Measurements from ENCODE around the gene SLC16A6.

The SLC16A6 gene

DNA sequence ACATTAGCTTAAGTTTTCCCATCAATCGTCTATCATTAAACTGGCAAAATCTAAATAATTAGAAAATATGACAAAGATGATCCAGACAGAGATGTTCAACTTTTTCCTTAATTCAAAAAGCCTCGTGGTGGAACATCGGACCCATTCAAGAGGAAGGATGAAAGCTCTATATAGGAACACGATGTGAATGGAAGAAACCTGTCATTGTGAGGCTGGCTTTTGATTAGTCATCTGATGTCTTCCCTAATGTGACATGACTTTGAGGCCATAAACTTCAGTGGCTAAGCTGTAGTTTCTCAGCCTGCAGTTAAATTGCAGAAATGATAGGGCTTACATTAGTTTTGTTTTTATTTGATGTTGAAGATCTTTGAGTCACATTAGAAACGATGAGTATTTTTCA lies 42.0 kb downstream of the SLC16A6 start:
- no peak overlapping the region for H3K4ac ChIP-seq (ENCODE audit: low read depth, low read length)
- H2BK12ac ChIP-seq (ENCODE audit: low read length), result no peak overlapping the region
- no peaks in the 10 kb centered on the region for H3K9me3 ChIP-seq (ENCODE audit: insufficient read depth, low read depth, low read length)
- WGBS (ENCODE audit: extremely low coverage, insufficient coverage, insufficient read length), result no CpG with 5 or more reads among the region's 5 CpGs
- H3K9ac ChIP-seq (ENCODE audit: low read length), result no peak overlapping the region
- H2BK5ac ChIP-seq (ENCODE audit: low read depth, low read length, poor library complexity), result no peak overlapping the region
- peaks cover 4% of the 10 kb centered on the region in 2 experiments for H3K4me1 ChIP-seq (ENCODE audit: control insufficient read depth in 1 of 2, insufficient read depth in 2 of 2, low read length in 2 of 2)
- H3K79me1 ChIP-seq (ENCODE audit: low read length), result peaks cover 10% of the 10 kb centered on the region
- no peak overlapping the region for H2BK120ac ChIP-seq (ENCODE audit: insufficient read depth, low read length, poor library complexity)
- H3K27ac ChIP-seq (ENCODE audit: low read depth, low read length), result no peak overlapping the region
- H3K27me3 ChIP-seq (ENCODE audit: insufficient read depth, low read length), result no peaks in the 10 kb centered on the region
- H4K12ac ChIP-seq (ENCODE audit: low read depth, low read length), result no peak overlapping the region
- H4K8ac ChIP-seq (ENCODE audit: low read depth, low read length), result no peak overlapping the region
- H3K14ac ChIP-seq (ENCODE audit: low read length), result no peak overlapping the region
- no peak overlapping the region for H4K91ac ChIP-seq (ENCODE audit: low read depth, low read length)
- no peak overlapping the region for H3K18ac ChIP-seq (ENCODE audit: low read length)
- DNase-seq, result no peak
- no peak overlapping the region for H2AK5ac ChIP-seq (ENCODE audit: low read length)
- H3K23ac ChIP-seq (ENCODE audit: low read length), result no peak overlapping the region
- peaks cover 9% of the 10 kb centered on the region for H3K79me2 ChIP-seq (ENCODE audit: control insufficient read depth, insufficient read depth, low read length, poor library complexity)
- peaks cover 2 to 3% of the 10 kb centered on the region in 2 experiments for H3K36me3 ChIP-seq (ENCODE audit: control insufficient read depth in 1 of 2, insufficient read depth in 2 of 2, low read length in 2 of 2)
- no peak overlapping the region for H3K4me2 ChIP-seq (ENCODE audit: low read length)
- no peak overlapping the region for H3K4me3 ChIP-seq (ENCODE audit: low read depth, low read length)
- H2AFZ ChIP-seq (ENCODE audit: insufficient read depth, low read length, poor library complexity), result no peak overlapping the region

DNA sequence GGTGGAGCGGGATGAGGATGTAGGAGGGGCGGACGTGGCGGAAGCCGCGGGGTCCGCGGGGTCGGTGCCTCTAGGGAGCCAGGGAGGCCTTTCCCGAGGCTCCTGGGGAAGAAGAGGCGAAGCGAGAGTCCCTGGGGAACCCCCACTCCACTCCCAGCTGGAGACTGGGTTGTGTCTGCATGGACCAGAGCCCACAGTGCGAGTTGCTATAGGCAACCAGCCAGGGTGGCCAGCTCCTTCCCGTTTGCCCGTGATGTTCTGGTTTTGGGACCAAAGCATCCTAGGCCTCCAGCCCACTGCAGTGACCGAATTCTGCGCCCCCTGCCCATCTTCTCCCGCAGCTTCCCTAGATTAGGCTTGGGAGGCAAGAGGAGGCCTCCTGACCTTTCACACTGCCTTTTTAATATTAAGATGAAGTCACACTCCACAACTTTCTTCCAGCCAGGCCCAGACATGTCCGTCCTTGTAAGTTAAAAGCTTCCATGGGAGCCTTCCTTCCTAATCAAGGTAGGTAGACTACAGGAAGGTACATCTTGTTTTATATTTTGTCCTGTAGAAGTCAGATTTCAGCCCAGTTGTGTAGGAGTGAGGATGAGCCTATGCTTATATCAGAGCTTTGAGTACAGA lies 42.6 kb downstream of the SLC16A6 start:
- WGBS (ENCODE audit: extremely low coverage, insufficient coverage, insufficient read length), result no CpG with 5 or more reads among the region's 19 CpGs
- DNase-seq, result peak in 1 of 2 donors; percentile 56

DNA sequence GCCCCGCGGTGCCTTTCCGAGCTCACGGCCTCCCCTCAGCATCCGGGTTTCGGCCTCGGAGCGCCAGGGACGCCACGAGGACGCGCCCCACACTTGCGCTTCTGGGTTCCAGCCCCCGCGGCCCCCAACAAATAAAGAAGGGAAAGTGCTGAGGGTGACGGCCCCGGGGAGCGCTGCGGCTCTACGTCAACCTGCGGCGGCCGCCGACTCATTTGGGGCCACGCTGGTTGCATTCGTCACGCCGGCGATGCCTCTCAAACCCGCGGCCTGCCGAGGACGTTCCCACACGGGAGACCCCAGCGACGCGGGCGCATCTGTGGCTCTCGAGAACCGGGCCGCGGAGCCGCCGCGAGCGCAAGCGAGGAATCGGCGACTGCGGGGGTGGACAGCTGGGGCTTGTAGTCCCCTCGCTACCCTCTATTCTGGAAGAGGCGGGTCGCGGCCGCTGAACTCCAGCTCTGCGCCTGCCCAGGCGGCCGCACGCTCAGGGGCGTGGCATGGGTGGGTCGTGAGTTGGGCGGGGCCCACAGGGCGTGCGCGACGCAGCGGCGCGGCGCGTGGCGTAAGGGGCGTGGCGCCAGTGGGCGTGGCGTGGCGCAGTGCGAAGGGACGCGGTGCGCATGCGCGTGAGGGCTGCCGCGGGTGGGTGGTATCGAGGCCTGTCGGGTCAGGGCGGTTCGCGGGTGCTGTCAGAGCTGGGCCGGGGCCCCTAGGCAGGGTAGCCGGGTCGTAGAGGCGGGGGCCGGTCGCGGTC lies 43.3 kb downstream of the SLC16A6 start, which contains the start of gene AMZ2:
Gene AMZ2, plus strand, starts transcription at position 599 of the 754 bp plus-strand sequence. CDS start 2,145 bp downstream, outside the sequence.
- peak within 1 kb of the TSS; percentile 63 for H4K91ac ChIP-seq (ENCODE audit: low read depth, low read length)
- peak within 1 kb of the TSS; percentile 39 for H2BK120ac ChIP-seq (ENCODE audit: insufficient read depth, low read length, poor library complexity)
- no peaks in the 10 kb centered on the region for H3K9me3 ChIP-seq (ENCODE audit: insufficient read depth, low read depth, low read length)
- peak within 1 kb of the TSS; percentile 53 for H2AFZ ChIP-seq (ENCODE audit: insufficient read depth, low read length, poor library complexity)
- peak within 1 kb of the TSS; percentile 37 for H2AK5ac ChIP-seq (ENCODE audit: low read length)
- H3K79me1 ChIP-seq (ENCODE audit: low read length), result peaks cover 10% of the 10 kb centered on the region
- DNase-seq, result peak; percentile 91 to 98
- peaks cover 9% of the 10 kb centered on the region for H3K79me2 ChIP-seq (ENCODE audit: control insufficient read depth, insufficient read depth, low read length, poor library complexity)
- peak within 1 kb of the TSS; percentile 83 for H3K4me3 ChIP-seq (ENCODE audit: low read depth, low read length)
- peak within 1 kb of the TSS; percentile 87 for H3K9ac ChIP-seq (ENCODE audit: low read length)
- peak within 1 kb of the TSS; percentile 34 for H2BK5ac ChIP-seq (ENCODE audit: low read depth, low read length, poor library complexity)
- H3K4me1 ChIP-seq (ENCODE audit: control insufficient read depth in 1 of 2, insufficient read depth in 2 of 2, low read length in 2 of 2), result peaks cover 4% of the 10 kb centered on the region in 2 experiments
- H3K36me3 ChIP-seq (ENCODE audit: control insufficient read depth in 1 of 2, insufficient read depth in 2 of 2, low read length in 2 of 2), result peaks cover 2 to 3% of the 10 kb centered on the region in 2 experiments
- H3K4ac ChIP-seq (ENCODE audit: low read depth, low read length), result peak within 1 kb of the TSS; percentile 65
- peak within 1 kb of the TSS; percentile 44 for H3K18ac ChIP-seq (ENCODE audit: low read length)
- WGBS (ENCODE audit: extremely low coverage, insufficient coverage, insufficient read length), result no CpG with 5 or more reads among the region's 97 CpGs
- H3K27ac ChIP-seq (ENCODE audit: low read depth, low read length), result peak within 1 kb of the TSS; percentile 51
- no peaks in the 10 kb centered on the region for H3K27me3 ChIP-seq (ENCODE audit: insufficient read depth, low read length)
- peak within 1 kb of the TSS; percentile 84 for H3K14ac ChIP-seq (ENCODE audit: low read length)
- H4K8ac ChIP-seq (ENCODE audit: low read depth, low read length), result peak within 1 kb of the TSS; percentile 88
- no peak within 1 kb of the TSS for H3K23ac ChIP-seq (ENCODE audit: low read length)
- peak within 1 kb of the TSS; percentile 67 for H4K12ac ChIP-seq (ENCODE audit: low read depth, low read length)
- H3K4me2 ChIP-seq (ENCODE audit: low read length), result peak within 1 kb of the TSS; percentile 73
- no peak within 1 kb of the TSS for H2BK12ac ChIP-seq (ENCODE audit: low read length)

More for the DNA sequence above, 42.6 kb downstream of the SLC16A6 start:
- Histone ChIP-seq H3K79me1 (ENCODE audit: low read length) (peaks cover 10% of the 10 kb centered on the region), H3K23ac (ENCODE audit: low read length) (no peak overlapping the region), H3K27me3 (ENCODE audit: insufficient read depth, low read length) (no peaks in the 10 kb centered on the region), H2BK5ac (ENCODE audit: low read depth, low read length, poor library complexity) (peak overlapping the region; percentile 34), H3K4ac (ENCODE audit: low read depth, low read length) (peak overlapping the region; percentile 18), H2AK5ac (ENCODE audit: low read length) (peak overlapping the region; percentile 37), H2BK12ac (ENCODE audit: low read length) (no peak overlapping the region), H2AFZ (ENCODE audit: insufficient read depth, low read length, poor library complexity) (peak overlapping the region; percentile 53), H3K36me3 (ENCODE audit: control insufficient read depth in 1 of 2, insufficient read depth in 2 of 2, low read length in 2 of 2) (peaks cover 2 to 3% of the 10 kb centered on the region in 2 experiments), H3K4me1 (ENCODE audit: control insufficient read depth in 1 of 2, insufficient read depth in 2 of 2, low read length in 2 of 2) (peaks cover 4% of the 10 kb centered on the region in 2 experiments), H4K91ac (ENCODE audit: low read depth, low read length) (peak overlapping the region; percentile 52), H2BK120ac (ENCODE audit: insufficient read depth, low read length, poor library complexity) (peak overlapping the region; percentile 3), H3K4me3 (ENCODE audit: low read depth, low read length) (peak overlapping the region; percentile 83), H3K79me2 (ENCODE audit: control insufficient read depth, insufficient read depth, low read length, poor library complexity) (peaks cover 9% of the 10 kb centered on the region), H3K27ac (ENCODE audit: low read depth, low read length) (peak overlapping the region; percentile 29), H3K14ac (ENCODE audit: low read length) (peak overlapping the region; percentile 77), H3K18ac (ENCODE audit: low read length) (peak overlapping the region; percentile 12), H3K9me3 (ENCODE audit: insufficient read depth, low read depth, low read length) (no peaks in the 10 kb centered on the region), H4K8ac (ENCODE audit: low read depth, low read length) (peak overlapping the region; percentile 73), H3K4me2 (ENCODE audit: low read length) (peak overlapping the region; percentile 69), H4K12ac (ENCODE audit: low read depth, low read length) (peak overlapping the region; percentile 67), H3K9ac (ENCODE audit: low read length) (peak overlapping the region; percentile 87)

DNA sequence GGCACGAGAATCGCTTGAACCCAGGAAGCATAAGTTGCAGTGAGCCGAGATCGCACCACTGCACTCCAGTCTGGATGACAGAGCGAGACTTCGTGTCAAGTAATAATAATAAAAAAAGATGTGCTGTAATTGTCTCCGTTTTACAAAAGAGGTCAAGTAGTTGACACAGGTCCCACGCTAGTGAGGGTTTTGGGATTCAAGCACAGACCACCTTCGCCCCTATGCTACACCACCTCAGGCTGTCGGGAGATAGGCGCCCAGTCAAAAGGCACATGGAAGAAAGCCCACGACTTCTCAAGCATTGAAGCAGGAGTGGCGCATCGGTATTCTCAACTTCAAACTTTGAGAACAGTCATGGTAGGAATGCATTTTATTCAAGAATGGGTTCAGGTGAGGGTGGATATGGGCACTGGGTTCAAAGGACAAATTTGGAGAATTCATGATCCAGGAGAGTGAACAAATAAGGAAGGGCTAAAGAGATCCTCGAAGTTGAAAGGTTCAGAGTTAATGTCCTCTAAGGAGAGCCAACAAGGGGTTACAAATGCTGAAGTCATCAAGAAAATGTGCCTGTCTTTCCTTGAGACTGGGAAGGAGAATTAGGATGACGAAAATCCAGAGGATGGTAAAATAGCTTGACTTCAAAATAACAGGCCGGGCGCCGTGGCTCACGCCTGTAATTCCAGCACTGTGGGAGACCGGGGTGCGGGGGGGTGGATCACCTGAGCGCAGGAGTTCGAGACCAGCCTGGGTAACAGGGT lies 44.5 kb downstream of the SLC16A6 start:
- no peak overlapping the region for H3K4me2 ChIP-seq (ENCODE audit: low read length)
- H3K14ac ChIP-seq (ENCODE audit: low read length), result no peak overlapping the region
- no peak overlapping the region for H3K18ac ChIP-seq (ENCODE audit: low read length)
- H2BK120ac ChIP-seq (ENCODE audit: insufficient read depth, low read length, poor library complexity), result no peak overlapping the region
- no peak overlapping the region for H2AK5ac ChIP-seq (ENCODE audit: low read length)
- H3K79me1 ChIP-seq (ENCODE audit: low read length), result peaks cover 10% of the 10 kb centered on the region
- H4K12ac ChIP-seq (ENCODE audit: low read depth, low read length), result no peak overlapping the region
- no peak overlapping the region for H3K4me3 ChIP-seq (ENCODE audit: low read depth, low read length)
- no peak overlapping the region for H3K9ac ChIP-seq (ENCODE audit: low read length)
- peaks cover 4% of the 10 kb centered on the region in 2 experiments for H3K4me1 ChIP-seq (ENCODE audit: control insufficient read depth in 1 of 2, insufficient read depth in 2 of 2, low read length in 2 of 2)
- no peak overlapping the region for H4K91ac ChIP-seq (ENCODE audit: low read depth, low read length)
- no peaks in the 10 kb centered on the region for H3K9me3 ChIP-seq (ENCODE audit: insufficient read depth, low read depth, low read length)
- H3K23ac ChIP-seq (ENCODE audit: low read length), result no peak overlapping the region
- no peak overlapping the region for H3K27ac ChIP-seq (ENCODE audit: low read depth, low read length)
- H4K8ac ChIP-seq (ENCODE audit: low read depth, low read length), result no peak overlapping the region
- no peak overlapping the region for H2BK12ac ChIP-seq (ENCODE audit: low read length)
- no peak overlapping the region for H2AFZ ChIP-seq (ENCODE audit: insufficient read depth, low read length, poor library complexity)
- peaks cover 1 to 3% of the 10 kb centered on the region in 2 experiments for H3K36me3 ChIP-seq (ENCODE audit: control insufficient read depth in 1 of 2, insufficient read depth in 2 of 2, low read length in 2 of 2)
- no peak for DNase-seq
- no peak overlapping the region for H2BK5ac ChIP-seq (ENCODE audit: low read depth, low read length, poor library complexity)
- no CpG with 5 or more reads among the region's 24 CpGs for WGBS (ENCODE audit: extremely low coverage, insufficient coverage, insufficient read length)
- no peak overlapping the region for H3K4ac ChIP-seq (ENCODE audit: low read depth, low read length)
- no peaks in the 10 kb centered on the region for H3K27me3 ChIP-seq (ENCODE audit: insufficient read depth, low read length)
- peaks cover 9% of the 10 kb centered on the region for H3K79me2 ChIP-seq (ENCODE audit: control insufficient read depth, insufficient read depth, low read length, poor library complexity)

Measured in trophoblast cell (in vitro differentiated cells and primary cell).